ENCODE data around the gene LMOD2.

LMOD2 gene

DNA sequence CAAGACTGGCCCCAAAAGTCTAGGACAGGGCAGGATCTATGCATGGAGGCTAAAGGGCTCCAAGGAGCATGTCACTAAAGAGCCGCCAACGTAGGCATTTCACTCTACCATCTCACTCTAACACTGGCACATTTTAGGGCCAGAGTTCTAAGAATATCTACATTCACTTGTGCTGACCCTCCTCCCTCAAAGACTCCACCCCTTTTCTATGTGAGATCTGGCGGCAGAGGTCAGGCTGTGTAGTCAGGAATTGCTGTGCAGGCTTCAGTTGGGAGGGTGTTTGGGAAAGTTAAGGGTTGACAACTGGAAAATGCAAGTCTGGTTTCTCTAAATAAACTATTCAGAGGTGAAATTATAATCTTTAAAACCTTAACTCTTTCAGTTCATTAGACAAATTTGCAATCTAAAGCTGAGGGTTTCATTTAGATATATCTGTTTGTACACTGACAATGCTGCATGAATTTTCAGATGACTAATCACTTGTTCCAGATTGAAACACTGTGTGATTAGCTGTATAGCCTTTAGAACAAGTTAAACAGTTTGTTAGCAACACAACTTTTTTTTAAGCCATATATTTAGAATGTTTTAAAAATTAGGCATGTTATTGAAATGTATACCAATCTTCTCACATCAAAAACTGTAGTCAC, 18.2 kb downstream of the LMOD2 start:
- no peak for DNase-seq

- no peak for DNase-seq
These were observed 18.9 kb downstream of the LMOD2 start for GRCh38 chr7:123674399-123675180.

DNA sequence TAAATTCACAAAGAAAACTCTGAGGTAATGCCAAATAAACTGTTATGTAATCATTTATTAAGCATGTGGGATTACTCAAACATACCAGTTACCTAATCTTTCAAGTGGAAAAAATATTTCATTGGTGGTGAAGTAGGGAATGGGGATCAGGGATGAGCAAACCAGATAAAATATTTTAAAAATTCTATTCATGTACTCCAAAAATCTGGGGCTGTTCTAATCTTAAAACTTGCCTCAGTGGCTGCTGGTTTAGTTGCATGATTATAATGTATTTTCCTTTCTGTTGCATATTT, 19.5 kb downstream of the LMOD2 start:
- no peak for DNase-seq

DNA sequence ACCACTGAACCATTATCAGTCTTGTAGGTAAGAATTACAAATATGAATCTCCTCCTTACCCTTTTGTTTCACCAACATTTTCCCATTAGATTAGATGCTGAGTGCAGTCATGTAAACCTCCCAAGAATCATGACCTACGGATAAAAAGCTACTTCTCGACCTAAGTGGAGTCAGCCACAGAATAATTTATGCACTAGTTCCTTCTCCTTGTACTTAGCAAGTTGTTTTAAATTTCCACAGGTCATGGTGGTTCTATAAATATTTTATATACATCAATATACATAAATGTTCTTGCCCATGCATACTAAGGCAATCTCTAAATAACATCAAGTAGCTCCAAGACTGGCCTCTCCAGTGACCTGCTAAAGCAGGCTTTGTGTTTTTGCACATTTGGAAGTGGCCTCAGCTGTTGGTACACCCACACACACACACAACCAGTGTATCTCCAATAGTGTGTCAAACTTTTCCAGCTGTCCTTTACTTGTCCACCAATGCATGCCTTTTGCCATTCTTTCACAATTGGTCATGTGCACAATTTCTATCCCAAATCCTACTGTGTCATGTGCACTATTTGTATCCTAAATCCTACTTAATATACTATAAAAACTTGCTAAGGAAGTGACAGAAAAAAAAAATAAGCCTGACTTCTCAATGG, 21.5 kb downstream of the LMOD2 start:
- DNase-seq = no peak

- no peak for DNase-seq
These were observed 23.9 kb downstream of the LMOD2 start for GRCh38 chr7:123679614-123680013.

- no peak for DNase-seq
These were observed 24.9 kb downstream of the LMOD2 start for GRCh38 chr7:123680580-123680979.

- no peak for DNase-seq
These were observed 25.9 kb downstream of the LMOD2 start for GRCh38 chr7:123681561-123681960.

DNA sequence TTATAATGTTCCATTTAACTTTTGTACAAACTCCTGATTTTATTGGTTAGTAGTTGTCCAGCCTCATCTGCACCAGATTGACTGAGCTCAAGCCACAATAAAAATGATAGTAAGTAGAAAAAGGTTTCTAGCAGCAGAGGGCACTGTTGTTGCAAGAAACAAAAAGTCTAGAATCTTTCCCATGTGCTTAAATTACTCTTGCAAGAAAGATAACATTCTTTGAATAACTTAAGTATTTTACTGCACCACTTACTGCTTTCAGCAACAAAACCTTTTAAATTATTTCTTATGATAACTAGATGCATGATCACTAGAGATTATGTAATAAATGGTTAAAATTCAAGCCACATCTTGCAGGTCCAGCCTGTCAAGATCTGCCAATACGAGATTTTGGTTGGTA, 27.0 kb downstream of the LMOD2 start:
- DNase-seq = peak in 1 of 2 experiments; percentile 28

DNA sequence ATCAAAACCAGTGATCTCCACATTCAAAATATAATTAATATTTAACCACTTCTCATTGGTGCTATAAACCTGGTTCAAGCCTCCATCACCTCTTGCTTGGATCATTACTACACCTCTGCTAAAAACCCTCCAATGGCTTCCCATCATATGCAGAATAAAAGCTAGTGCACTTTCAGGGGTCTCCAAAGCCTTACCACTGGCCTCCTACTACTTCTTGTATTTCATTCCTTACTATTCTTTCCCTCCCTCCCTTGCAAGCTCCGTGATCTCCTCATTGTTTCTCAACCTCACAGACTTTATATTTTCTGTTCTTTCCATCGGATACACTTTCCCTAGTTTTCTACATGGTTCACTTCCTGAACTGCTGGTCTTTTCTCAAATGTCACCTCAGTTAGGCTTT, 31.5 kb downstream of the LMOD2 start:
- no peak for DNase-seq

DNA sequence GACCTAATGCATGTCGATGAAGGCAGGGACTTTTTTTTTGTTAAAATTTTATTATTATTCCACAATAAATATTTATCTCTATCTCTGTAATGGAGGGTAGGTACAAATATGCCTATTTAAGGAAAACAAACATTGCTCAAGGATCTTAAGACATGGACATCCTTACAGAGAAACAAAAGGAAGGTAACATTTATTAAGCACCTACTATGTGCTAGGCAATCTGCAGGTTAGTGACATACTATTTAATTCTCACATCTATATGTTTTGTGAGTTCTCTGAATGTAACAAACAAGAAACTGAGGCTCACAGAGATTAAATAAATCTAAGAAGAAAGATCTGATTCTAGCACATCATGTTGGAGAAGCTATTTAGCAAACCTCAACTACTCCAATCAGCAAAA, 32.1 kb downstream of the LMOD2 start:
- no peak for DNase-seq

GRCh38 chr7:123689250-123689649, 33.6 kb downstream of the LMOD2 start:
- DNase-seq = no peak

GRCh38 chr7:123690550-123690949, 34.9 kb downstream of the LMOD2 start:
- no peak for DNase-seq

DNA sequence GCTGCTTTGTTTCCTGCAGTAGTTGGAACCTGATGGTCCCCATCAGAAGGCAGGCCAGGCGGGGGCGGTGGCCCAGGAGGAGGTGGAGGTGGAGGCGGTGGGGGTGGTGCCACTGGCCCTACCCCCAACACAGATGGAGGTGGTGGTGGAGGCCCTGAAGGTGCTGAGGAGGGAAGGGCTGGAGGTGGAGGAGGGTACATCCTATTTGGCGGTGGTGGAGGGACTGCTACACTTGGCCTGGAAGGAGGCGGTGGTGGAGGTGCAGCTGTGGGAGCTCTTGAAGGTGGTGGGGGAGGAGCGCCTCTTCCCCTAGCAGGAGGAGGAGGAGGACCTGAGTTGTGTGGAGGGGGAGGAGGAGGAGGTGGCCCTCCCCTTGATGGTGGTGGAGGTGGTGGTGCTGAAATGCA, 36.8 kb downstream of the LMOD2 start:
- DNase-seq = no peak

GRCh38 chr7:123695944-123696677, 40.4 kb downstream of the LMOD2 start:
- DNase-seq = no peak

GRCh38 chr7:123705211-123705901, 49.7 kb downstream of the LMOD2 start:
- no peak for DNase-seq

GRCh38 chr7:123709525-123709924, 53.9 kb downstream of the LMOD2 start:
- DNase-seq = no peak

DNA sequence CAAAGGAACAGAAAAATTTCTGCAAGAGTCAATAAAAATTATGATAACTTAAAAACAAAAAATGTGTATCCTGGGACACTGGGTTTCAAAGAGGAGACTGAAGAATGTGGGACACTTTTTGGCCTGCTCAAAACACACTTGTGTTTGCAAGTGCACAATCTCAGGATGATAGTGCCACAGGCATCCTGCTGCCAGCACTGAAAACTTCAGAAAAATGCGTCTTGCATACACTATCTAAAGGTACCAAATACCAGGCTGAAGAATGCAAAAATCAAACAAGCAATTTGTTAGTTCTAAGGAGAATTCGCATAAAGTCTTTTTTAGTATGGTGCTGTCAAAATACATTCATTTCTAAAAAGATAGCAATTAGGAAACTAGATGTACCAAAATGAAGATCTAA, 55.0 kb downstream of the LMOD2 start:
- no peak for DNase-seq

DNA sequence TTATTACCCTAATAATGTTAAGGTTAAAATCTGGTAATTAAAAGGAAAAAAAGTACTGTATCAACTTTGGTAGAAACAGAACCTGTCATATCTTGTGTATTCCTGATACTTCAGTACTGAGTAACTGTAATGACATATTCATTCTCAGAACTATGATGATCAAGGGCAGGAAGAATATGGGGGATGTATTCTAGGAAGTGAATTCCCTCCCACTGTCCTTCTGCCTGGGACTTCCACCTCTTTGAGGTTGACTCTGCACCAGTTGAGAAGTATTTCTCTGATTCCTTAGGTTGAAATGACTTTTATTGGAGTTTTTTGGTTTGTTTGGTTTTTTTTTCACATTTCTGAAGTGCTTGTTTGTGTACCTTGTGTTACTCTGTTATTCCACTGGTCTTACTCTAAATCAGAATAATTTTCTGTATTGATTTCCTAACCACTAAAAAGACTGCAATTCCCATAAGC, 56.2 kb downstream of the LMOD2 start:
- DNase-seq = no peak

DNA sequence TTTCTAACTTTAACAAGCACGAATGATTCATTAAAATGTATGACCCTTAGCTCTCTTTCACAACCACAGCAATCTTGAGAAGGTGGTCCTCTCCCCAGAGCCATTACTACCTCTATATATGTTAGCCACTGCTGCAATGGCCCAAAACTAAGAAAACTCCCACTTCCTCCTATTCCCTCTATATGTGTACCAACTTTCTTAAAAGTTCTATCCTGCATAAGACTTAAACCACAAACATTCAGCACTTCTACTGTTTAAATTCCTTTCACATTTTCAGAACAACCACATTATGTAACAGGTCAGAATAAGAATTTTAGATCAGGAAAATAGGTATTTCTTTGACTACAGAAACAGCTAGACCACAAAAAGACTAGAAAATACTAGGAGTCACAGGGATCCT, 57.0 kb downstream of the LMOD2 start:
- DNase-seq = no peak

Measured in SHP77 (cell line).